Measurements from ENCODE around the gene GNPDA2. TPM values are rescaled to one million over a fixed set of nuclear protein-coding genes. Genes with fewer than 3 reads are reported as not detected.

GNPDA2 gene
- total and polyA plus RNA-seq, 4 donors = 8.6 to 28.9 (median 12.1) TPM

DNA sequence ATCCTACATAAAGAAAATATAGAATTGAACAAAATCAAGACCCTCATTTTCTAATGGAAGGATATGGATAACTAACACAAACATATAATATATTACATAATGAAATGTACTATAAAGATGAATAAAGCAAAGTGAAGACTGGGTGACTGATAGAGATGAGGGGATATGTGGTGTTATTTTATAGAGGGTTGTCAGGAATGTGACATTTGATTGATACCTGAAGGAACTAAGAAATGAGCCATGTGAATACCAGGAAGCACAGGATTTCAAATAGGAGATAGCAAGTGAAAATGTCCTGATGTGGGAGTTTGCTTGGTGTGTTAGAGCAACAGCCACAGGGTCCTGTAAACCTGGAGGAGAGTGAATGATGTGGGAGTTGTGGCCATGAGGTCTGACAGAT lies 40.1 kb upstream of the GNPDA2 start:
- no peak for ATAC-seq (ENCODE audit: insufficient read depth, low FRiP score)
- Histone ChIP-seq H3K9ac (ENCODE audit: insufficient read depth in 1 of 2, low read length in 2 of 2) (no peak overlapping the region), H3K27ac (ENCODE audit: low read depth in 1 of 2, low read length in 1 of 2) (no peak overlapping the region), H3K4me1 (ENCODE audit: control insufficient read depth in 5 of 5, insufficient read depth in 5 of 5, low read length in 5 of 5) (peaks cover 0 to 6% (median 0%) of the 10 kb centered on the region in 5 donors), H3K9me3 (ENCODE audit: control insufficient read depth in 4 of 4, insufficient read depth in 3 of 4, low read length in 3 of 4) (no peaks in the 10 kb centered on the region), H3K4me3 (no peak overlapping the region), H3K36me3 (ENCODE audit: control insufficient read depth in 4 of 4, insufficient read depth in 4 of 4, low read length in 4 of 4) (no peaks in the 10 kb centered on the region), H3K27me3 (ENCODE audit: control insufficient read depth in 3 of 3, insufficient read depth in 3 of 3, low read length in 2 of 3) (no peaks in the 10 kb centered on the region)
- no peak for DNase-seq
- TF ChIP-seq, protein P1, sequence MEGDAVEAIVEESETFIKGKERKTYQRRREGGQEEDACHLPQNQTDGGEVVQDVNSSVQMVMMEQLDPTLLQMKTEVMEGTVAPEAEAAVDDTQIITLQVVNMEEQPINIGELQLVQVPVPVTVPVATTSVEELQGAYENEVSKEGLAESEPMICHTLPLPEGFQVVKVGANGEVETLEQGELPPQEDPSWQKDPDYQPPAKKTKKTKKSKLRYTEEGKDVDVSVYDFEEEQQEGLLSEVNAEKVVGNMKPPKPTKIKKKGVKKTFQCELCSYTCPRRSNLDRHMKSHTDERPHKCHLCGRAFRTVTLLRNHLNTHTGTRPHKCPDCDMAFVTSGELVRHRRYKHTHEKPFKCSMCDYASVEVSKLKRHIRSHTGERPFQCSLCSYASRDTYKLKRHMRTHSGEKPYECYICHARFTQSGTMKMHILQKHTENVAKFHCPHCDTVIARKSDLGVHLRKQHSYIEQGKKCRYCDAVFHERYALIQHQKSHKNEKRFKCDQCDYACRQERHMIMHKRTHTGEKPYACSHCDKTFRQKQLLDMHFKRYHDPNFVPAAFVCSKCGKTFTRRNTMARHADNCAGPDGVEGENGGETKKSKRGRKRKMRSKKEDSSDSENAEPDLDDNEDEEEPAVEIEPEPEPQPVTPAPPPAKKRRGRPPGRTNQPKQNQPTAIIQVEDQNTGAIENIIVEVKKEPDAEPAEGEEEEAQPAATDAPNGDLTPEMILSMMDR (IDR thresholded peaks at IDR 0.05; ENCODE audit: control extremely low read depth, extremely low read depth) = no peak

GRCh38 chr4:44765116-44765515 lies 38.8 kb upstream of the GNPDA2 start:
- peaks cover 0 to 9% (median 0%) of the 10 kb centered on the region in 5 donors for H3K4me1 ChIP-seq (ENCODE audit: control insufficient read depth in 5 of 5, insufficient read depth in 5 of 5, low read length in 5 of 5)
- no peaks in the 10 kb centered on the region for H3K36me3 ChIP-seq (ENCODE audit: control insufficient read depth in 4 of 4, insufficient read depth in 4 of 4, low read length in 4 of 4)
- no peak overlapping the region for H3K9ac ChIP-seq (ENCODE audit: insufficient read depth in 1 of 2, low read length in 2 of 2)
- DNase-seq (no peak), ATAC-seq (ENCODE audit: insufficient read depth, low FRiP score) (no peak)
- no peaks in the 10 kb centered on the region for H3K27me3 ChIP-seq (ENCODE audit: control insufficient read depth in 3 of 3, insufficient read depth in 3 of 3, low read length in 2 of 3)
- WGBS, 2 donors = 60 to 78% methylated on average over 4 of the region's 4 CpGs
- no peak overlapping the region for H3K27ac ChIP-seq (ENCODE audit: low read depth in 1 of 2, low read length in 1 of 2)
- no peak overlapping the region for H3K4me3 ChIP-seq
- no peaks in the 10 kb centered on the region for H3K9me3 ChIP-seq (ENCODE audit: control insufficient read depth in 4 of 4, insufficient read depth in 3 of 4, low read length in 3 of 4)
- TF ChIP-seq, protein P1 (IDR thresholded peaks at IDR 0.05; ENCODE audit: control extremely low read depth, extremely low read depth) = no peak

GRCh38 chr4:44761306-44761705 lies 35.0 kb upstream of the GNPDA2 start:
- Histone ChIP-seq H3K4me1 (ENCODE audit: control insufficient read depth in 5 of 5, insufficient read depth in 5 of 5, low read length in 5 of 5) (peaks cover 0 to 3% (median 0%) of the 10 kb centered on the region in 5 donors), H3K4me3 (no peak overlapping the region), H3K27ac (ENCODE audit: low read depth in 1 of 2, low read length in 1 of 2) (no peak overlapping the region), H3K9ac (ENCODE audit: insufficient read depth in 1 of 2, low read length in 2 of 2) (no peak overlapping the region), H3K9me3 (ENCODE audit: control insufficient read depth in 4 of 4, insufficient read depth in 3 of 4, low read length in 3 of 4) (no peaks in the 10 kb centered on the region), H3K36me3 (ENCODE audit: control insufficient read depth in 4 of 4, insufficient read depth in 4 of 4, low read length in 4 of 4) (no peaks in the 10 kb centered on the region), H3K27me3 (ENCODE audit: control insufficient read depth in 3 of 3, insufficient read depth in 3 of 3, low read length in 2 of 3) (no peaks in the 10 kb centered on the region)
- no peak for DNase-seq
- no peak for ATAC-seq (ENCODE audit: insufficient read depth, low FRiP score)
- TF ChIP-seq, protein P1 (IDR thresholded peaks at IDR 0.05; ENCODE audit: control extremely low read depth, extremely low read depth) = no peak
- WGBS, 2 donors = 11 to 15% methylated on average over 2 of the region's 2 CpGs
